Hepatocyte (in vitro differentiated cells): ENCODE results near the gene DYSF. TPM values are rescaled to one million over a fixed set of nuclear protein-coding genes. Genes with fewer than 3 reads are reported as not detected.

ENCODE experiments used
- DNase-seq: peaks from one replicate; pipeline ENCODE4 v3.0.0-alpha.2; 2016; ENCODE audit warnings: low spot score
- H2AFZ ChIP-seq: fragments of 200-600 bp; sonication (generic); 2 replicates; pipeline ENCODE4 v1.6.0; 2016; ENCODE audit warnings: antibody characterized with exemption, mild to moderate bottlenecking
- H3K27ac ChIP-seq: fragments of 200-600 bp; sonication (generic); 2 replicates; pipeline ENCODE4 v1.5.1; 2016; ENCODE audit warnings: mild to moderate bottlenecking
- H3K27me3 ChIP-seq: fragments of 200-600 bp; sonication (generic); 2 replicates; pipeline ENCODE4 v1.6.1; 2016
- H3K36me3 ChIP-seq: fragments of 200-600 bp; sonication (generic); replicated peaks from 2 replicates; pipeline ENCODE4 v1.5.1; 2016; ENCODE audit warnings: low read depth; ENCODE audit not compliant: insufficient read depth
- H3K4me1 ChIP-seq: fragments of 200-600 bp; sonication (generic); 2 replicates; pipeline ENCODE4 v1.5.1; 2016; ENCODE audit warnings: mild to moderate bottlenecking, moderate library complexity; ENCODE audit not compliant: insufficient read depth
- H3K4me2 ChIP-seq: fragments of 200-600 bp; sonication (generic); 2 replicates; pipeline ENCODE4 v1.6.0; 2016
- H3K4me3 ChIP-seq: fragments of 200-600 bp; sonication (generic); 2 replicates; pipeline ENCODE4 v1.5.1; 2016; ENCODE audit warnings: mild to moderate bottlenecking
- H3K79me2 ChIP-seq: fragments of 200-600 bp; sonication (generic); 2 replicates; pipeline ENCODE4 v1.6.0; 2017; ENCODE audit warnings: mild to moderate bottlenecking
- H3K9me2 ChIP-seq: fragments of 200-600 bp; sonication (generic); replicated peaks from 2 replicates; pipeline ENCODE4 v1.6.0; 2017; ENCODE audit warnings: mild to moderate bottlenecking; ENCODE audit not compliant: insufficient read depth
- H3K9me3 ChIP-seq: fragments of 200-600 bp; sonication (generic); 2 replicates; pipeline ENCODE4 v1.5.1; 2016; ENCODE audit warnings: low read depth, mild to moderate bottlenecking
- H4K20me1 ChIP-seq: fragments of 200-600 bp; sonication (generic); 2 replicates; pipeline ENCODE4 v1.6.0; 2016; ENCODE audit warnings: mild to moderate bottlenecking; ENCODE audit not compliant: insufficient read depth, poor library complexity, severe bottlenecking
- CTCF ChIP-seq: fragments of 200-600 bp; sonication (generic); IDR thresholded peaks from 2 replicates; pipeline ENCODE4 v1.5.1; 2016; ENCODE audit warnings: antibody characterized with exemption, mild to moderate bottlenecking; ENCODE audit not compliant: poor library complexity
- EZH2 ChIP-seq: fragments of 200-600 bp; sonication (generic); IDR thresholded peaks from 2 replicates; pipeline ENCODE4 v1.6.1; 2016; ENCODE audit warnings: antibody characterized with exemption, mild to moderate bottlenecking, borderline replicate concordance
- EZH2phosphoT487 ChIP-seq: fragments of 200-600 bp; sonication (generic); IDR thresholded peaks from one replicate; pipeline ENCODE4 v1.6.1; 2018; ENCODE audit warnings: antibody characterized with exemption, mild to moderate bottlenecking, low read depth, moderate library complexity; ENCODE audit not compliant: unreplicated experiment, severe bottlenecking
- WGBS: methylation state at CpG from one replicate; pipeline ENCODE4 v1.1.6; 2016; ENCODE audit warnings: low lambda C conversion rate; ENCODE audit errors: missing lambda C conversion rate; 5-methylcytosine and 5-hydroxymethylcytosine counted together
- polyA plus RNA-seq: library from polyadenylated mRNA; unstranded; fragments of >200 nt; fragmentation: Nextera tagmentation; extraction: Ambion mirVana; gene quantifications from 2 replicates; pipeline ENCODE4 v1.2.1, GENCODE V29; 2016
- total RNA-seq: library from RNA; depleted of rRNA; stranded (reverse); fragments of >200 nt; gene quantifications from 2 replicates; pipeline ENCODE4 v1.2.3, GENCODE V29; 2014

The DYSF gene
- total and polyA plus RNA-seq, 2 experiments from 2014 or later, result 0.25 to 0.90 TPM

GRCh38 chr2:71704688-71705087, 251.3 kb downstream of the DYSF start:
- Histone ChIP-seq H3K36me3 (no peaks in the 10 kb centered on the region), H3K27ac (no peak overlapping the region), H2AFZ (no peak overlapping the region), H3K79me2 (no peaks in the 10 kb centered on the region), H3K4me2 (no peak overlapping the region), H4K20me1 (no peaks in the 10 kb centered on the region), H3K4me1 (no peaks in the 10 kb centered on the region), H3K9me2 (no peaks in the 10 kb centered on the region), H3K27me3 (no peaks in the 10 kb centered on the region), H3K4me3 (no peak overlapping the region), H3K9me3 (no peaks in the 10 kb centered on the region)
- TF ChIP-seq EZH2, result no peak
- no peak for TF ChIP-seq CTCF
- no peak for TF ChIP-seq EZH2phosphoT487
- DNase-seq, result no peak
- 66% methylated on average over 5 of the region's 5 CpGs for WGBS

- 95% methylated on average over 19 of the region's 19 CpGs for WGBS
- no peak for TF ChIP-seq EZH2phosphoT487
- no peak for TF ChIP-seq EZH2
- TF ChIP-seq CTCF, result no peak
- no peak for DNase-seq
These were observed 252.0 kb downstream of the DYSF start for GRCh38 chr2:71705171-71705960.

GRCh38 chr2:71706121-71706520, 252.8 kb downstream of the DYSF start:
- no peak overlapping the region for H3K4me3 ChIP-seq
- H4K20me1 ChIP-seq, result no peaks in the 10 kb centered on the region
- no peak for DNase-seq
- WGBS, result 77% methylated on average over 4 of the region's 4 CpGs
- H3K9me3 ChIP-seq, result no peaks in the 10 kb centered on the region
- TF ChIP-seq EZH2phosphoT487 (no peak), EZH2 (no peak), CTCF (no peak)
- no peak overlapping the region for H3K4me2 ChIP-seq
- no peak overlapping the region for H3K27ac ChIP-seq
- no peaks in the 10 kb centered on the region for H3K27me3 ChIP-seq
- no peaks in the 10 kb centered on the region for H3K9me2 ChIP-seq
- no peaks in the 10 kb centered on the region for H3K36me3 ChIP-seq
- no peak overlapping the region for H2AFZ ChIP-seq
- H3K79me2 ChIP-seq, result no peaks in the 10 kb centered on the region
- H3K4me1 ChIP-seq, result no peaks in the 10 kb centered on the region

More at GRCh38 chr2:71705171-71705960, 252.0 kb downstream of the DYSF start:
- no peak overlapping the region for H3K4me3 ChIP-seq
- H3K9me2 ChIP-seq, result no peaks in the 10 kb centered on the region
- no peaks in the 10 kb centered on the region for H3K9me3 ChIP-seq
- no peak overlapping the region for H2AFZ ChIP-seq
- no peak overlapping the region for H3K27ac ChIP-seq
- no peaks in the 10 kb centered on the region for H3K79me2 ChIP-seq
- no peak overlapping the region for H3K4me2 ChIP-seq
- no peaks in the 10 kb centered on the region for H4K20me1 ChIP-seq
- no peaks in the 10 kb centered on the region for H3K36me3 ChIP-seq
- H3K27me3 ChIP-seq, result no peaks in the 10 kb centered on the region
- no peaks in the 10 kb centered on the region for H3K4me1 ChIP-seq
